Activated effector memory CD4-positive, alpha-beta T cell treated with Interleukin-2 at 50 U/mL for 16 hours (primary cell): Measurements from ENCODE around the gene TAS1R3.

ENCODE experiments used
- DNase-seq: peaks from one replicate; pipeline ENCODE4 v3.0.0-alpha.2; 2020

The TAS1R3 gene

DNA sequence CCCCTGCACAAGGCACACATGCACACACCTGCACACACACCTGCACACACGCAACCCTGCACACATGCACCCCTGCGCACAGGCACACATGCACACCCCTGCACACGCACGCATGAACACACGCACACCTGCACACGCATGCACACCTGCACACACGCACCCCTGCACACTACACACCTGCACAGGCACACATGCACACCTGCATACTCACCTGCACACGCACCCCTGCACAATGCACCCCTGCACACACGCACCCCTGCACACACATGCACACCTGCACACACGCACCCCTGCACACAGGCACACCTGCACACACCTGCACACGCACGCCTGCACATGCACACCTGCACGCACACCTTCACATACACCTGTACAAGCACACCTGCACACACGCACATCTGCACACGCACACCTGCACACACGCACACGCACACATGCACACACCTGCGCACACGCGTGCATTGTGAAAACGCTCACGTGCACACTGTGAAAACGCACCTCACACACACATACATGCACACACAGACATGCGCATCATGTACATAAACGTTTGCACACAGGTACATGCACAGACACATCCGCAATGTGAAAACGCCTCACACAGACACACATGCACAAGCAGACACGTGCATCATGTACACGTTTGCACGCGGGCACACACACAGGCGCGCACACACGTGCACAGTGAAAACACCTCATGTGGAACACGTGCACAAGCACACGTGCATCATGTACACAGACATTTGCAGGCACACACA is 9.9 kb downstream of the TAS1R3 start:
- no peak for DNase-seq

GRCh38 chr1:1341549-1342021 is 10.5 kb downstream of the TAS1R3 start:
- no peak for DNase-seq

DNA sequence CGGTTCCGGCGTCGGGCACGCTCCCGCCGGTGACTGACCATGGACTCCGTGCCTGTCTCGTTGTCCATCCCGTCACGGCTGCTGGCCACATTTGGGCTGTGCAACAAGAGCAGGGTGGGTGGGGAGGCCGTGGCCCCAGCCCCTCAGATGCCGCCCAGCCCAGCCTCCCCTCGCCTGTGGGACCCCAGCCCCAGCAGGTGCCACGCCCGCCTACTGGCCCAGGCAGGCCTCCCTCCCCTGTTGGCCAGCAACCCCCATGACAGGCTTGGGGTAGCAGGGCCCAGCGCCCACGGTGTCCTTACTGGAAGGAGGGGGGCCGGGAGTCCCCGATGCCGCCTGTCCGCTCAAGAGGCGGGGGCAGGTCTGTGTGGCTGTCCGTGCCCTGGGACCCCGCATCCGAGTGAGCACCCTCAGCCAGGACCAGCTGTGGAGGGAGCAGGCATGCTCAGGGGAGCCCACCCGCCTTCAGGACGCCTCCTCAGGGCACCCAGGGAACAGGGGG is 11.0 kb downstream of the TAS1R3 start:
- no peak for DNase-seq

- no peak for DNase-seq
Measured at GRCh38 chr1:1342584-1343115, 11.6 kb downstream of the TAS1R3 start.

GRCh38 chr1:1343811-1344421 is 12.8 kb downstream of the TAS1R3 start:
- DNase-seq, result no peak

DNA sequence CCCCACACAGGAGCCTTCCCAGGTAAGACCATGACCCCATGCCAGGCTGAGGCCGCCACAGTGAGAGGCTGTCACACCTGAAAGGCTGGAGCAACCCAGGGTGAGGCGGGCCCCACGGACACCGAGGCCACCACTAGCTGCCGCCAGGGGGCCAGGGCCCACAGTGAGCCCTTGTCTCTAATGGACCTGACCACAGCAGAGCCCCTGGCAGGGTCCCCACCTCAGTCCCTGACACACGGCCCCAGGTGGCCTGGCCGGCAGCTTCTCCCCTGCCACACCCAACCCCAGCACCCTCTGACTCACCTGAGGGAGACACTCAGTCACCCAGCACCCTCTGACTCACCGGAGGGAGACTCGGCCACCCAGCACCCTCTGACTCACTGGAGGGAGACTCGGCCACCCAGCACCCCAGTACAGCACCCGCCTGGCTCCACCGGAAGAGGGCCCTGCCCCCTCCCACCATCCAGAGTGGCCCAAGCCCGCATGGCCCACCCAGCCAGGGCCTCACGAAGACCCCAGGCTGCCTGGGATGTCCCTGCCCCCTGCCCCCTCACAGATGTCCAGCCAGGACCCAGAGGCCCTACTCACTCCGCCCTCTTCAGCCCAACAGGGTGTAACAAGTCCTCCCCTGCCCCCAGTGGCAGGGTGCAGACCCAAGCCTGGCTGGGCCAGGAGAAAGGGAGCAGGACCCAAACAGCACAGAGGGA is 13.7 kb downstream of the TAS1R3 start:
- DNase-seq, result no peak

GRCh38 chr1:1345384-1345783 is 14.3 kb downstream of the TAS1R3 start:
- DNase-seq, result no peak

DNA sequence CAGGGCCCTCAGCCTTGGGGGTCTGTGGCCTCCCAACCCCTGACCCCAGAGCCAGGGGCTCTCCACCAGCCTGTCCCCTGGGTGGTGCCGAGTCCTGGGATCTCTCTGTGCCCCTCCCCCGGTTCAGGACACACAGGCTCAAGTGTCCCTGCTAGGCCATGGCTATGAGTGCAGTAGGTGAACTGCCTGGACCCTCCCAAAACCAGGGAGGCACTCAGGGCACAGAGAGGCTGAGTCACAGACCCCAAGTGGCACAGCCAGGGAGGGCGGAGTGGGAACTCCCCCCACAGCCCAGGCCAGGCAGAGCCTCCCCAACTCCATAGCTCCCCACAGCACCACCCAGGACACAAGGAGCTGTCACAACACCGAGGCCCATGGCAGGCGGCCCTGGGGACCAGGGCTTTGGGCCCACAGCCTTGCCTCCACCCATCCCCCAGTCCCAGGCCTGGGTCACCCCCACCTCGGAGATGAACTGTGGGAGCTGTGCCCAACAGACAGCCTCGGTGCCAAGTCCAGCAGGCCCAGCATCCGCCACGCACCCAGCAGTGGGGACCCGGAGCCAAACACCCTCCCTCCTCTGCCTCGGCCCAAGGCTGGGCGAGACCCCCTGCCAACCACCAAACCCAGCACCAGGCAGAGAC is 14.9 kb downstream of the TAS1R3 start:
- DNase-seq, result no peak

- no peak for DNase-seq
Measured at GRCh38 chr1:1346501-1346890, 15.4 kb downstream of the TAS1R3 start.

GRCh38 chr1:1347026-1347595 is 16.0 kb downstream of the TAS1R3 start:
- DNase-seq, result no peak

DNA sequence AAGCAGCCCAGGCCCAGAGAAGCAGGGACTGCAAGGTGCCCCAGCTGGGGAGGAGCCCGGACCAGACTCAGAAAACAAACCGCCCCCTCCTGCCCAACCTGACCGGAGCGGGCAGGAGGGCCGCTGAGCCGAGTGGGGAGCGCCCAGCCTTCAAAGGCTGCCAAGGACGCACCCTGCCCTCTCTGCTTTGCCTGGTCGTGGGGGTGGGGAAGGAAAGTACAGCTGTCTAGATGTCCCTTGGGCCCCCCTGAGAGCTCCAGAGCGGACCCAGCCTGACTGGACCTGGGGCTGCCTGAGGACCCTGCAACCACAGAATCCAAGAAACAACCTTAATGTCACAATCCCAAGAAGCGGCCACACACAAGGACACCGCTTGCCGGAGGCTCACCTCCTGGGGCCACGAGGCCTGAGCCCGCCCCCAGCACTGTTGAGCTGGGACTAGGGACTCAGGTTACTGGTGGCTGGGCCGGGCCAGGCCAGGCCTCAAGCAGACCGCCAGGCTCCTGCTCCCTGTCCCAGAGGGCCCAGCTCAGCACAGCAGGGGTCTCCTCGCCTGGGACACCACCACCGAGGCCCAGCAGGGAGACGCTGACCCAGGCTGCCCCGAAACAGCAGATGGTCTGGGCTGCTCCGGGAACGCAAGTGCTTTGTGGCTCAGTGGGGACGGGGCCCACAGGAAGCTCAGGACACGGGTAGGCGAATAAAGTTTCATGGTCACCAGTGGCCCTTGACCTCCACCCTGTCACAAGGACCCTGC is 16.8 kb downstream of the TAS1R3 start:
- no peak for DNase-seq

DNA sequence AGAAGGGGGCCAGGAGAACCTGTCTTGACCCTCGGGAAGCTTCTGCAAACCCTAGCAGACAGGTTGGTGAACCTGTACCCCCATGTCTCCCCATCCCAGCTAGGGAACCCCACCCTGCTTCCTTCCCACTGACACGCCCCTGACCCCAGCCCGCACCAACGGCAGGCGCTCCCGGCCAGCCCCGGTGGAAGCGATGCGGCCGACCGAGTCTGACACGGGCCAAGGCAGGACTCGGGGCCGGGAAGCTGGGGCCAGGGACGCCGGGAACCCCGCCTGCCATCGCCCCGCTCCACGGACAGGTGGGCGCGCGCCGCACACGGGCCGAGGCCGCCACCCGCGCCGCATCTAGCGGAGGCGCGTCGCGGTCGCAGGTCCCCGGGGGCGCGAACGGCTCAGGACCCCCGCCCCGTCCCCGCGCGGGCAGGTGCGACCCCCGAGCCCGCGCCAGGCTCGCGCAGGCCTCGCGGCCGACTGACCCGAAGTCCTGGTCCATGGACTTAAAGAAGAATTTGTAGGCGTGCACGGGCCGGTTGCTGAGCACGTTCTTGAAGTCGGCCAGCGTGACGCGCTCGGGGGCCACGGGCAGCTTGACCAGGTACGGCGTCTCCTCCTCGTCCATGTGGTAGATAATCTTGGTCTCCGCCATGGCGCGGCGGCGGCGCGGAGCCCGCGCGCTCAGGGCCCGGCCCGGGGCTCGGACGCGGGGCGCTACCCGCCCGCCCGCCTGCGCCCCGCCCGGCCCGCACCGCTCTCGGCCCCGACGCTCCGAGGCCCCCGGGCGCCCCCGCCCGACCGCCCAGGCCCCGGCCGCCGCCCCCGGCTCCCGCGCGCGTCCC is 17.6 kb downstream of the TAS1R3 start:
- DNase-seq, result no peak

GRCh38 chr1:1349256-1350012 is 18.4 kb downstream of the TAS1R3 start, which contains the start of gene DVL1:
Gene DVL1 (minus strand): TSS chr1:1349418. CDS start chr1:1349065, 353 bp downstream.
- DNase-seq, result peak; percentile 57

GRCh38 chr1:1351511-1352427 is 20.7 kb downstream of the TAS1R3 start:
- no peak for DNase-seq

GRCh38 chr1:1352786-1353388 is 21.8 kb downstream of the TAS1R3 start:
- DNase-seq, result no peak

- no peak for DNase-seq
Measured at GRCh38 chr1:1353389-1354151, 22.5 kb downstream of the TAS1R3 start.
